H9 (cell line): Measurements from ENCODE around the gene ZIK1. TPM values are rescaled to one million over a fixed set of nuclear protein-coding genes. Genes with fewer than 3 reads are reported as not detected.
A peak's percentile ranks its signal among the peaks of the same experiment; 100 is the strongest.

ENCODE experiments used
- DNase-seq: peaks from one replicate; pipeline ENCODE4 v3.0.0-alpha.2; 2017
- H2AFZ ChIP-seq: one replicate; pipeline ENCODE4 v1.6.1; 2013; ENCODE audit warnings: mild to moderate bottlenecking, low read length, control low read depth, moderate library complexity
- H2AK5ac ChIP-seq: 2 replicates; pipeline ENCODE4 v1.6.1; 2013; ENCODE audit warnings: low read length, control low read depth, mixed read lengths; ENCODE audit not compliant: insufficient read length
- H2BK120ac ChIP-seq: one replicate; pipeline ENCODE4 v1.6.1; 2013; ENCODE audit warnings: low read depth, mild to moderate bottlenecking, low read length, control low read depth, inconsistent platforms; ENCODE audit not compliant: poor library complexity, severe bottlenecking
- H2BK12ac ChIP-seq: 2 replicates; pipeline ENCODE4 v1.6.1; 2013; ENCODE audit warnings: low read length, control low read depth, mixed read lengths, low read depth; ENCODE audit not compliant: insufficient read length
- H2BK15ac ChIP-seq: 2 replicates; pipeline ENCODE4 v1.6.1; 2013; ENCODE audit warnings: low read depth, low read length, control low read depth
- H2BK20ac ChIP-seq: one replicate; pipeline ENCODE4 v1.6.1; 2013; ENCODE audit warnings: low read depth, mild to moderate bottlenecking, low read length, control low read depth, inconsistent platforms; ENCODE audit not compliant: poor library complexity, severe bottlenecking
- H2BK5ac ChIP-seq: 2 replicates; pipeline ENCODE4 v1.6.1; 2013; ENCODE audit warnings: low read length, control low read depth, mixed read lengths; ENCODE audit not compliant: insufficient read length
- H3K14ac ChIP-seq: 2 replicates; pipeline ENCODE4 v1.6.1; 2013; ENCODE audit warnings: low read length, control low read depth; ENCODE audit not compliant: insufficient read depth
- H3K18ac ChIP-seq: 2 replicates; pipeline ENCODE4 v1.6.1; 2013; ENCODE audit warnings: low read depth, mild to moderate bottlenecking, mixed read lengths, low read length, control low read depth; ENCODE audit not compliant: insufficient read length
- H3K23ac ChIP-seq: 2 replicates; pipeline ENCODE4 v1.6.1; 2013; ENCODE audit warnings: low read length, control low read depth, mixed read lengths, low read depth; ENCODE audit not compliant: insufficient read length
- H3K23me2 ChIP-seq: 2 replicates; pipeline ENCODE4 v1.6.1; 2013; ENCODE audit warnings: low read depth, mild to moderate bottlenecking, mixed read lengths, low read length, control low read depth; ENCODE audit not compliant: insufficient read length, poor library complexity, severe bottlenecking
- H3K27ac ChIP-seq: 2 replicates; pipeline ENCODE4 v1.5.1; 2013; ENCODE audit warnings: low read length, control low read depth, mixed read lengths, low read depth; ENCODE audit not compliant: insufficient read length
- H3K27me3 ChIP-seq: 2 replicates; pipeline ENCODE4 v1.6.1; 2013; ENCODE audit warnings: low read length, control low read depth, inconsistent platforms; ENCODE audit not compliant: insufficient read depth
- H3K4ac ChIP-seq: 2 replicates; pipeline ENCODE4 v1.6.1; 2013; ENCODE audit warnings: low read depth, mild to moderate bottlenecking, control low read depth, inconsistent platforms, low read length, moderate library complexity
- H3K4me1 ChIP-seq: 2 replicates; pipeline ENCODE4 v1.6.1; 2013; ENCODE audit warnings: low read length, control low read depth, inconsistent platforms; ENCODE audit not compliant: insufficient read depth
- H3K4me2 ChIP-seq: 2 replicates; pipeline ENCODE4 v1.6.1; 2013; ENCODE audit warnings: low read length, control low read depth, mixed read lengths; ENCODE audit not compliant: insufficient read length, insufficient read depth
- H3K56ac ChIP-seq: 2 replicates; pipeline ENCODE4 v1.6.1; 2013; ENCODE audit warnings: low read depth, mild to moderate bottlenecking, mixed read lengths, low read length, control low read depth; ENCODE audit not compliant: insufficient read length
- H3K79me1 ChIP-seq: 2 replicates; pipeline ENCODE4 v1.6.1; 2013; ENCODE audit warnings: low read depth, mild to moderate bottlenecking, moderate library complexity, low read length, control low read depth, inconsistent platforms; ENCODE audit not compliant: insufficient read depth, poor library complexity, severe bottlenecking
- H3K79me2 ChIP-seq: 2 replicates; pipeline ENCODE4 v1.6.1; 2013; ENCODE audit warnings: low read length, control low read depth, inconsistent platforms; ENCODE audit not compliant: insufficient read depth
- H3K9ac ChIP-seq: 2 replicates; pipeline ENCODE4 v1.6.1; 2013; ENCODE audit warnings: low read length, control low read depth, mixed read lengths; ENCODE audit not compliant: insufficient read length; ENCODE audit errors: extremely low read depth
- H3K9me3 ChIP-seq: one replicate; pipeline ENCODE4 v1.6.1; 2013; ENCODE audit warnings: low read depth, low read length, inconsistent platforms; ENCODE audit not compliant: control insufficient read depth
- H3T11ph ChIP-seq: one replicate; pipeline ENCODE4 v1.6.1; 2013; ENCODE audit warnings: mild to moderate bottlenecking, low read length, control low read depth, inconsistent platforms
- H4K20me1 ChIP-seq: one replicate; pipeline ENCODE4 v1.6.1; 2013; ENCODE audit not compliant: control insufficient read depth, insufficient read length, insufficient read depth
- H4K5ac ChIP-seq: 2 replicates; pipeline ENCODE4 v1.6.1; 2013; ENCODE audit warnings: low read depth, mild to moderate bottlenecking, mixed read lengths, low read length, control low read depth; ENCODE audit not compliant: insufficient read length
- H4K8ac ChIP-seq: replicated peaks from 2 replicates; pipeline ENCODE4 v1.6.1; 2013; ENCODE audit warnings: low read length, control low read depth, mixed read lengths, low read depth; ENCODE audit not compliant: insufficient read length
- H4K91ac ChIP-seq: 2 replicates; pipeline ENCODE4 v1.6.1; 2013; ENCODE audit warnings: low read depth, mild to moderate bottlenecking, moderate library complexity, mixed read lengths, low read length, control low read depth; ENCODE audit not compliant: insufficient read length
- H3K27ac Mint-ChIP-seq, 3 experiments: 2 replicates in 2 of 3; 3 replicates in 1 of 3; pipeline ENCODE4 v1.8.0; 2020 to 2021; ENCODE audit warnings: mixed read lengths in 3 of 3, mild to moderate bottlenecking in 1 of 3, moderate library complexity in 1 of 3
- H3K27me3 Mint-ChIP-seq: 2 replicates; pipeline ENCODE4 v1.8.0; 2021; ENCODE audit warnings: low read depth, mild to moderate bottlenecking, moderate library complexity, mixed read lengths
- H3K36me3 Mint-ChIP-seq, 3 experiments: 2 replicates in 2 of 3; 3 replicates in 1 of 3; pipeline ENCODE4 v1.8.0; 2020 to 2021; ENCODE audit warnings: low read depth in 3 of 3, mixed read lengths in 3 of 3; ENCODE audit not compliant: insufficient read depth in 1 of 3
- H3K4me1 Mint-ChIP-seq, 2 experiments: 2 replicates each; pipeline ENCODE4 v1.8.0; 2020; ENCODE audit warnings: mixed read lengths in 2 of 2
- H3K4me3 Mint-ChIP-seq, 2 experiments: 2 replicates in 1 of 2; 3 replicates in 1 of 2; pipeline ENCODE4 v1.8.0; 2020 to 2021; ENCODE audit warnings: mild to moderate bottlenecking in 2 of 2, mixed read lengths in 2 of 2, moderate library complexity in 1 of 2
- H3K9me3 Mint-ChIP-seq, 2 experiments: 2 replicates in 1 of 2; 3 replicates in 1 of 2; pipeline ENCODE4 v1.8.0; 2020; ENCODE audit warnings: mild to moderate bottlenecking in 2 of 2, mixed read lengths in 2 of 2, moderate library complexity in 1 of 2
- CTCF ChIP-seq: fragments of 200-600 bp; sonication (generic); conservative IDR thresholded peaks from 3 replicates; pipeline ENCODE4 v1.8.0; 2021; ENCODE audit warnings: antibody characterized with exemption, mild to moderate bottlenecking
- WGBS: extraction: QIAGEN DNeasy Blood & Tissue Kit; methylation state at CpG from one replicate; pipeline ENCODE4 v1.1.7; 2013; ENCODE audit warnings: missing lambda C conversion rate, low lambda C conversion rate, mixed read lengths; ENCODE audit not compliant: insufficient read length; ENCODE audit errors: extremely low coverage; 5-methylcytosine and 5-hydroxymethylcytosine counted together
- total RNA-seq: library from RNA; stranded (reverse); gene quantifications from 2 replicates; pipeline ENCODE4 v1.2.1, GENCODE V29; 2021

Gene ZIK1
- total RNA-seq, 1 experiment from 2014 or later: 27.8 TPM

GRCh38 chr19:57559008-57559403, 24.9 kb upstream of the ZIK1 start:
- Histone ChIP-seq H2AFZ (no peak overlapping the region), H3K4me2 (peak overlapping the region; percentile 87), H3K79me1 (no peaks in the 10 kb centered on the region), H2AK5ac (no peak overlapping the region), H2BK12ac (no peak overlapping the region), H3K79me2 (peaks cover 6% of the 10 kb centered on the region), H2BK120ac (no peak overlapping the region), H2BK5ac (no peak overlapping the region), H3K4me1 (no peaks in the 10 kb centered on the region), H3K18ac (no peak overlapping the region), H2BK20ac (no peak overlapping the region), H3K56ac (no peak overlapping the region), H3K14ac (no peak overlapping the region), H3K23me2 (peaks cover 5% of the 10 kb centered on the region), H3K4ac (no peak overlapping the region), H3K9ac (peak overlapping the region; percentile 82), H4K91ac (no peak overlapping the region), H3K27ac (no peak overlapping the region), H4K5ac (no peak overlapping the region), H4K8ac (no peak overlapping the region), H3T11ph (no peak overlapping the region), H3K27me3 (no peaks in the 10 kb centered on the region), H4K20me1 (no peaks in the 10 kb centered on the region), H2BK15ac (no peak overlapping the region), H3K9me3 (peaks cover 10% of the 10 kb centered on the region), H3K23ac (no peak overlapping the region)
- no peak for TF ChIP-seq CTCF
- Mint-ChIP-seq H3K36me3 (peaks cover 41 to 58% (median 44%) of the 10 kb centered on the region in 3 experiments), H3K27me3 (peaks cover 7% of the 10 kb centered on the region; the same call in 1 of the 2 replicates), H3K4me3 (peak overlapping the region; percentile 89 to 98), H3K9me3 (peaks cover 43 to 48% of the 10 kb centered on the region in 2 experiments), H3K4me1 (peaks cover 10 to 12% of the 10 kb centered on the region in 2 experiments), H3K27ac (peak overlapping the region in 2 of 3 experiments; percentile 32 to 95; a peak in 5 of 7 replicates)
- WGBS: no CpG with 5 or more reads among the region's 22 CpGs
- peak; percentile 30 for DNase-seq
